GM23248 (cell line): Measurements from ENCODE around the gene FAM168B.

Experiments used
- EZH2 ChIP-seq: fragments of 200-600 bp; sonication (generic); IDR thresholded peaks from 2 replicates; pipeline ENCODE4 v1.6.1; 2018; ENCODE audit warnings: antibody characterized with exemption, mild to moderate bottlenecking; ENCODE audit not compliant: insufficient read depth, poor library complexity, severe bottlenecking
- EZH2phosphoT487 ChIP-seq: fragments of 200-600 bp; sonication (generic); IDR thresholded peaks from 2 replicates; pipeline ENCODE4 v1.6.1; 2018; ENCODE audit warnings: antibody characterized with exemption, moderate library complexity, mild to moderate bottlenecking, low read depth; ENCODE audit not compliant: insufficient read depth

DNA sequence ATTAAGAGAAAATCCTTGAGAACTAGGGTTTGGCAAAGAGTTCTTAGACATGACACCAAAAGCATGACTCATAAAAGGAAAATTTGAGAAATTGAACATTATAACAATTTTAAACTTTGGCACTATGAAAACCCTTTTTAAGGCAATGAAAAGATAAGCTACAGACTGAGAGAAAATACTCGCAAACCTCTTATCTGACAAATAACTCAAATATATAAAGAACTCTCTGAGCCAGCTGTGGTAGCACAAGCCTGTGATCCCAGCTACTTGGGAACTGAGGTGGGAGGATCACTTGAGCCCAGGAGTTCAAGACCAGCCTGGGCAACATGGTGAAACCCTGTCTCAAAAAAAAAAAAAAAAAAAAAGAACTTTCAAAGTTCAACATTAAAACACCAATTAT is 70.5 kb downstream of the FAM168B start:
- TF ChIP-seq EZH2phosphoT487 (no peak), EZH2 (no peak)
